ENCODE measurements around the gene GIGYF1. TPM values are rescaled to one million over a fixed set of nuclear protein-coding genes. Genes with fewer than 3 reads are reported as not detected.

Gene GIGYF1
- total RNA-seq, 2 experiments from 2014 or later = 42.1 to 43.0 TPM

GRCh38 chr7:100682228-100682741 is 11.8 kb downstream of the GIGYF1 start:
- ATAC-seq = no peak
- CTCF ChIA-PET = interaction anchor here (1.2 to 6.1 kb wide), 3 partner anchors 10 to 123 kb away, joined by 4 to 38 read pairs (median 10); partner anchors contain the start of gene POP7
- H3K4me1 Mint-ChIP-seq (ENCODE audit: low read depth) = peaks cover 26% of the 10 kb centered on the region
- POLR2A ChIA-PET = interaction anchor here (1.7 to 2.5 kb wide), 2 partner anchors 8 to 11 kb away, joined by 5 to 9 read pairs; no protein-coding TSS in a partner anchor
- no peak for DNase-seq
- H3K36me3 Mint-ChIP-seq (ENCODE audit: low read depth) = peaks cover 35% of the 10 kb centered on the region
- H3K27ac Mint-ChIP-seq = no peak overlapping the region
- H3K4me3 Mint-ChIP-seq = no peak overlapping the region
- H3K9me3 Mint-ChIP-seq (ENCODE audit: insufficient read depth) = no peaks in the 10 kb centered on the region
- no peaks in the 10 kb centered on the region for H3K27me3 Mint-ChIP-seq (ENCODE audit: low read depth)

- ChIA-PET CTCF (interaction anchor here (1.7 to 6.1 kb wide), 3 partner anchors 11 to 49 kb away, joined by 4 to 38 read pairs (median 10); partner anchors contain the start of gene POP7), POLR2A (interaction anchor here (1.7 to 2.5 kb wide), 2 partner anchors 9 to 11 kb away, joined by 5 to 9 read pairs; no protein-coding TSS in a partner anchor)
- Mint-ChIP-seq H3K27me3 (ENCODE audit: low read depth) (no peaks in the 10 kb centered on the region), H3K36me3 (ENCODE audit: low read depth) (peaks cover 37% of the 10 kb centered on the region), H3K4me3 (no peak overlapping the region), H3K9me3 (ENCODE audit: insufficient read depth) (no peaks in the 10 kb centered on the region), H3K4me1 (ENCODE audit: low read depth) (peaks cover 30% of the 10 kb centered on the region), H3K27ac (peak overlapping the region; percentile 52)
- DNase-seq (no peak), ATAC-seq (no peak)
Measured at GRCh38 chr7:100681491-100682227, 12.4 kb downstream of the GIGYF1 start.

- no peak for ATAC-seq
- H3K4me3 Mint-ChIP-seq = no peak overlapping the region
- H3K36me3 Mint-ChIP-seq (ENCODE audit: low read depth) = peaks cover 40% of the 10 kb centered on the region
- no peaks in the 10 kb centered on the region for H3K9me3 Mint-ChIP-seq (ENCODE audit: insufficient read depth)
- no peaks in the 10 kb centered on the region for H3K27me3 Mint-ChIP-seq (ENCODE audit: low read depth)
- peaks cover 34% of the 10 kb centered on the region for H3K4me1 Mint-ChIP-seq (ENCODE audit: low read depth)
- H3K27ac Mint-ChIP-seq = no peak overlapping the region
- no peak for DNase-seq
- ChIA-PET CTCF (interaction anchor here (1.3 to 6.1 kb wide), 3 partner anchors 11 to 48 kb away, joined by 4 to 38 read pairs (median 5); partner anchors contain the start of gene POP7), POLR2A (interaction anchor here (0.9 to 2.5 kb wide), 2 partner anchors 10 to 55 kb away, joined by 3 to 9 read pairs; no protein-coding TSS in a partner anchor)
Measured at GRCh38 chr7:100680576-100681271, 13.3 kb downstream of the GIGYF1 start.

- Mint-ChIP-seq H3K27ac (peak overlapping the region; percentile 1), H3K27me3 (ENCODE audit: low read depth) (no peaks in the 10 kb centered on the region), H3K36me3 (ENCODE audit: low read depth) (peaks cover 35% of the 10 kb centered on the region), H3K4me1 (ENCODE audit: low read depth) (peaks cover 34% of the 10 kb centered on the region), H3K4me3 (no peak overlapping the region), H3K9me3 (ENCODE audit: insufficient read depth) (no peaks in the 10 kb centered on the region)
- ChIA-PET CTCF (interaction anchor here (1.3 to 6.1 kb wide), 3 partner anchors 12 to 47 kb away, joined by 4 to 38 read pairs (median 5); partner anchors contain the start of gene POP7), POLR2A (interaction anchor here (0.8 to 2.5 kb wide), 3 partner anchors 10 to 113 kb away, joined by 3 to 9 read pairs (median 5); no protein-coding TSS in a partner anchor)
- no peak for ATAC-seq
- DNase-seq = no peak
Measured at GRCh38 chr7:100679927-100680575, 14.0 kb downstream of the GIGYF1 start.

GRCh38 chr7:100679129-100679926 is 14.7 kb downstream of the GIGYF1 start:
- DNase-seq = no peak
- CTCF ChIA-PET = interaction anchor here (1.7 to 6.1 kb wide), 2 partner anchors 13 to 47 kb away, joined by 4 to 38 read pairs; no protein-coding TSS in a partner anchor
- Mint-ChIP-seq H3K27ac (peak overlapping the region; percentile 25), H3K9me3 (ENCODE audit: insufficient read depth) (no peaks in the 10 kb centered on the region), H3K27me3 (ENCODE audit: low read depth) (no peaks in the 10 kb centered on the region), H3K4me3 (no peak overlapping the region), H3K4me1 (ENCODE audit: low read depth) (peaks cover 34% of the 10 kb centered on the region), H3K36me3 (ENCODE audit: low read depth) (peaks cover 35% of the 10 kb centered on the region)
- POLR2A ChIA-PET = interaction anchor here (0.8 to 2.5 kb wide), 2 partner anchors 11 to 112 kb away, joined by 5 to 9 read pairs; no protein-coding TSS in a partner anchor
- no peak for ATAC-seq

GRCh38 chr7:100678291-100678984 is 15.6 kb downstream of the GIGYF1 start:
- H3K27ac Mint-ChIP-seq = peak overlapping the region; percentile 66
- peaks cover 35% of the 10 kb centered on the region for H3K36me3 Mint-ChIP-seq (ENCODE audit: low read depth)
- ChIA-PET CTCF (interaction anchor here (1.1 to 3.4 kb wide), 2 partner anchors 14 to 27 kb away, joined by 6 to 24 read pairs; partner anchors contain the start of genes GIGYF1 and POP7), POLR2A (no interaction called here)
- no peaks in the 10 kb centered on the region for H3K9me3 Mint-ChIP-seq (ENCODE audit: insufficient read depth)
- H3K4me1 Mint-ChIP-seq (ENCODE audit: low read depth) = peaks cover 34% of the 10 kb centered on the region
- H3K4me3 Mint-ChIP-seq = no peak overlapping the region
- H3K27me3 Mint-ChIP-seq (ENCODE audit: low read depth) = no peaks in the 10 kb centered on the region
- DNase-seq = no peak
- no peak for ATAC-seq

- Mint-ChIP-seq H3K4me3 (peak overlapping the region; percentile 22), H3K27me3 (ENCODE audit: low read depth) (no peaks in the 10 kb centered on the region), H3K36me3 (ENCODE audit: low read depth) (peaks cover 33% of the 10 kb centered on the region), H3K9me3 (ENCODE audit: insufficient read depth) (no peaks in the 10 kb centered on the region), H3K27ac (peak overlapping the region; percentile 88), H3K4me1 (ENCODE audit: low read depth) (peaks cover 40% of the 10 kb centered on the region)
- ATAC-seq (no peak), DNase-seq (no peak)
- CTCF ChIA-PET = interaction anchor here (1.1 to 3.4 kb wide), 4 partner anchors 15 to 45 kb away, joined by 3 to 24 read pairs (median 9); partner anchors contain the start of genes GIGYF1 and POP7
- POLR2A ChIA-PET = interaction anchor here (0.8 to 1.9 kb wide), 4 partner anchors 8 to 92 kb away, joined by 3 to 7 read pairs (median 4); no protein-coding TSS in a partner anchor
Measured at GRCh38 chr7:100677308-100678267, 16.5 kb downstream of the GIGYF1 start.

- ATAC-seq (no peak), DNase-seq (no peak)
- H3K27ac Mint-ChIP-seq = peak overlapping the region; percentile 88
- CTCF ChIA-PET = interaction anchor here (1.2 to 3.4 kb wide), 4 partner anchors 16 to 176 kb away, joined by 3 to 24 read pairs (median 8); partner anchors contain the start of genes GIGYF1, POP7 and SLC12A9
- POLR2A ChIA-PET = interaction anchor here (0.8 to 1.9 kb wide), 4 partner anchors 9 to 91 kb away, joined by 3 to 7 read pairs (median 4); no protein-coding TSS in a partner anchor
- peaks cover 40% of the 10 kb centered on the region for H3K4me1 Mint-ChIP-seq (ENCODE audit: low read depth)
- H3K9me3 Mint-ChIP-seq (ENCODE audit: insufficient read depth) = no peaks in the 10 kb centered on the region
- no peaks in the 10 kb centered on the region for H3K27me3 Mint-ChIP-seq (ENCODE audit: low read depth)
- peak overlapping the region; percentile 91 for H3K4me3 Mint-ChIP-seq
- peaks cover 32% of the 10 kb centered on the region for H3K36me3 Mint-ChIP-seq (ENCODE audit: low read depth)
Measured at GRCh38 chr7:100676501-100677306, 17.3 kb downstream of the GIGYF1 start.
